GM12864 (cell line): Measurements from ENCODE around the gene TRABD2A.

Experiments
- DNase-seq: peaks from one replicate; pipeline ENCODE4 v3.0.0-alpha.2; 2011; ENCODE audit warnings: low read depth
- H3K4me3 ChIP-seq: 2 replicates; pipeline ENCODE4 v1.5.1; 2011; ENCODE audit warnings: mild to moderate bottlenecking, low read depth, low read length, control low read depth
- CTCF ChIP-seq: IDR thresholded peaks from 2 replicates; pipeline ENCODE4 v1.5.1; 2011; ENCODE audit warnings: low read depth, mild to moderate bottlenecking, moderate library complexity, low read length, control low read depth, inconsistent platforms; ENCODE audit errors: missing control alignments

Gene TRABD2A

GRCh38 chr2:84850471-84850870 lies 30.4 kb downstream of the TRABD2A start:
- no peak overlapping the region for H3K4me3 ChIP-seq
- no peak for DNase-seq
- no peak for TF ChIP-seq CTCF

- H3K4me3 ChIP-seq, result no peak overlapping the region
- no peak for DNase-seq
- TF ChIP-seq CTCF, result no peak
Measured at GRCh38 chr2:84849271-84849952, 31.5 kb downstream of the TRABD2A start.

- DNase-seq, result no peak
- TF ChIP-seq CTCF, result no peak
- H3K4me3 ChIP-seq, result no peak overlapping the region
Measured at GRCh38 chr2:84847326-84848050, 33.4 kb downstream of the TRABD2A start.

- DNase-seq, result no peak
- no peak for TF ChIP-seq CTCF
- no peak overlapping the region for H3K4me3 ChIP-seq
Measured at GRCh38 chr2:84846741-84847142, 34.1 kb downstream of the TRABD2A start.

GRCh38 chr2:84846041-84846663 lies 34.7 kb downstream of the TRABD2A start:
- TF ChIP-seq CTCF, result no peak
- no peak for DNase-seq
- H3K4me3 ChIP-seq, result no peak overlapping the region

GRCh38 chr2:84844141-84844540 lies 36.7 kb downstream of the TRABD2A start:
- no peak overlapping the region for H3K4me3 ChIP-seq
- no peak for DNase-seq
- no peak for TF ChIP-seq CTCF
